Stimulated activated CD4-positive, alpha-beta T cell treated with anti-CD3 and anti-CD28 coated beads, Interleukin-12 subunit alpha, Interleukin-12 subunit beta, amount 100 ng/mL, for 48 hours (primary cell): ENCODE measurements around the gene PPM1H.
"Not testable (repeated sequence)": the region's sequence is repeated elsewhere in the genome, so short reads cannot be mapped to it uniquely, and the experiment has no call there.

ENCODE experiments used
- DNase-seq, 3 donors: peaks; one replicate each; pipeline ENCODE4 v3.0.0-alpha.2; 2020; ENCODE audit warnings: low read depth in 2 of 3, low spot score in 1 of 3

Gene PPM1H

GRCh38 chr12:62770381-62770780 is 164.6 kb downstream of the PPM1H start:
- no peak for DNase-seq

DNA sequence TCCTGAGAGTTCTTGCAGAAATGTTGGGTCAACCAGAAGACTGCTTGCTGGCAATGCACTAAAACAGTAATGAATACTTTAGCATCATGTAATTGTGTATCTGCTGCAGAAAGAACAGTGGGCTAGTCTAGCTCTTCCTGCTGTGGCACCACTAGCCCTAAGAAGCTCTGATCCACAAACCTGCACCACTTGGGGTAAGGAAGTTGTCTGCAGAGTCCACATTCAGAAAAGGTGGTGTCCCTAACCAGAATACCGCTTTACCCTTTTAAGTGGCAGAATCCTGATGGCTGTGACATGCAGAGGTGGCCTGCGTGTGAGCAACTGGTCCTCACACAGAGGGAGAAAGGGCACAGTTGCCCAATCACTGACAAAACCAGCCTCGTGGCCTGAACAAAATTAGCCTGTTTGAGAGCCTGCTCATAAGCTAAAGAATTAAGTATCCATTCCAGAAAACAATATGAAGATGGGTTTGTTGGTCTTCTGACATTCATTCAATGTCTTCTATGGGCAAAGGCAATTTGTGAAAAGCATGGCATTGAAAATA is 165.8 kb downstream of the PPM1H start:
- DNase-seq: no peak

DNA sequence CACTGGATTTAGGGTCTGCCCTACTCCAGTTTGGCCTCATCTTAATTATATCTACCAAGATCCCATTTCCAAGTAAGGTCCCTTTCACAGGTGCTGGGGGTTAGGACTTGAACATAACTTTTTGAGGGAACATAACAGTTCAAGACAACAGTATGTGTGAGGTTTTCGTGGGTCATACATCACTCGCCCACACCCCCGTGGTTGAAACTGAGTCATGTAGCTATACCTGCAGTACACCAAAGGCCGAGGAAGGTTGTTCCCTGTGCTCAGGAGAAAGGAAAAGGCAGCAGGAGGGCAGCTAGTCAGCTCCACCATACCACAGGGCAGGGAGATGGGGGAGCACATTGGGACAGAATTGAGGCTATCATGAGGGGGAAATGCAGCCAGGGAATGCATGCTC is 167.0 kb downstream of the PPM1H start:
- peak; percentile 4 to 22 (median 15) for DNase-seq

DNA sequence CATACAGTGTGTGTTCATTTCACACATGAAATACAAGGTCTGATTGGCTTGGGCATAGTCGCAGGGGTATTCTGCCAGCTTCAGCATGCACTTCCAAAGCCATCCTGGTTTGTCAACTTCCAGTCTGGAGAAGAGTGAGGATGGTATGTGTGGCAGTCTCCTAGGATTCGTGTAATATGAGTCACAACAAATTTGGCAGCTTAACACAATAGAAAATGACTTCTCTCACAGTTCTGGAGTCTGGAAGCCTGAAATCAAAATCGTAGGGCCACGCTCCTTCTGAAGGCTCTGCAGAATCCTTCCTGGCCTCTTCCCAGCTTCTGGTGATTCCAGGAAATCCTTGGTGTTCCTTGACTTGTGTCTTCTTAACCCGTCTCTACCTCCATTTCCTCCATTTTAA is 167.5 kb downstream of the PPM1H start:
- no peak for DNase-seq

GRCh38 chr12:62766496-62766895 is 168.5 kb downstream of the PPM1H start:
- DNase-seq: no peak

DNA sequence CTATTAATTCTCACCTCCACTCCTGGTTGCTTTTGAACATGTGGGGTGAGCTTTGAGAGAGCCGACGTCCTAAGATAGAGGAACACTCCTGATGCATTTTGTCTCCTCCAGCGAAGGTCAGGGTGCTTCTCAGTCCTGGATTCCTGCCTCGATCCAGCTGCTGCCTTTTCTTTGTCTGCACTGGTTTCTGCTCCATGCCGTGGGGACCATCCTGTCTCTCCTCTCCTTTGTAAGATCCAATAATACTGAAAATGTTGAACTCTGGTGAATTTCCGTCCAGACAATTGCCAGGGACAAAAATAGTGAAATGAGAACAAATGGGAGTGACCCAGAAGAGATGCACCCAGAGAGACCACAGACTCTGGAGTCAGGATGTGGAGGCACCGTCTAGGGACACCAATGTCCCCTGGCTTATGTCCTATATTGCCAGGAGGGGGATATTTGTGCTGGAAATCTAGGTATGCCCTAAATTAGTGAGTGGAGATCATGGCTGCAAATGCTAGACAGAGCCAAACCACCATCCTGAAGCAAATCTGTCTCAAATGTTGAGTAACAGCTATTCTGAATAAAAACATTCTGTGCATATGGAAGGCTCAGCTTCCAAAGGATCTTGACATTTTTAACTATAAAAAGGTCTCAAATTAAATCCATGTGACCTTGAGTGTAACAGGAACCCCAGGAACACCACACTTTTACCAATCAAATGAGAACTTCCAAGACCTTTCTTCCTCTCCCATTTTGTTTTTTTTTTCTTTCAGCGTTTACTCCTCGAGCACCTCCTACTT is 170.9 kb downstream of the PPM1H start:
- no peak for DNase-seq

GRCh38 chr12:62763312-62763711 is 171.6 kb downstream of the PPM1H start:
- no peak for DNase-seq

- no peak for DNase-seq
Measured at GRCh38 chr12:62762645-62763044, 172.3 kb downstream of the PPM1H start.

- no peak for DNase-seq
Measured at GRCh38 chr12:62761658-62762057, 173.3 kb downstream of the PPM1H start.

DNA sequence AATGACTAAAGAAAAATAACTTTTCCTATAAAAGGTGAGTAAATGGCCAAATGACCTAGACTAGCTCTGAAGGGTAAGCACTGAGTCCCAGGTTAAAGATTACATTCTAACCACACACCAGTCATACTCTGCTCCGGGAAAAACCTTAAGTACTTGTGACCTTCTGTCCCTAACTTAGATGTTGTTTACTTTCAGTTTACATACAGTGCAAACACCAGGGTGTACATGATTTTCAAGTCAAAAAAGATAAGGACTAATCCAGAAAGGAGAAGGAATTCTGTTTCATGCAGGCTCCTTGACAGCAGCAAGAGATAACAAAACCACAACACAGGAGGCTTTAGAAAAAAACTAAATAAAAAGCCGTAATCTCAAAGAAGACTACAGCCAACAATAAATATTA is 174.2 kb downstream of the PPM1H start:
- DNase-seq: no peak

GRCh38 chr12:62760341-62760740 is 174.6 kb downstream of the PPM1H start:
- DNase-seq: not testable (repeated sequence)

DNA sequence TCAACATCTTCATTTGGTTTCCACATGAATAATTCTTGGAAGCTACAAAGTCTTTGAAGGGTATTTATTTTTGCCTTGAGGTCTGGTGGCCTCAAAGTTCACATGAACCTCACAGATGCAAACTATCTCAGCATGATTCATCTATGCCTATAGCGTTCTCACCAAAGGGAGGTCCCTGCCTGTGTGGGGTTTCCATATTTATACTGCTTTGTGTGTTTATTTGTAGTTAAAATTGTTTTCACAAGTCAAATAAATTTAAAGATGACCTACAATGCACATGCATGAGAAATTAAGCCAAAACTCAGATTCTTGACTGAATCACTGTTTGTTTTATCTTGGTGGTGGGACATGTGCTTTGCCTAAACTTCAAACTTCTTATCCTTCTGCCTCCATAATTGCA is 176.7 kb downstream of the PPM1H start:
- no peak for DNase-seq

DNA sequence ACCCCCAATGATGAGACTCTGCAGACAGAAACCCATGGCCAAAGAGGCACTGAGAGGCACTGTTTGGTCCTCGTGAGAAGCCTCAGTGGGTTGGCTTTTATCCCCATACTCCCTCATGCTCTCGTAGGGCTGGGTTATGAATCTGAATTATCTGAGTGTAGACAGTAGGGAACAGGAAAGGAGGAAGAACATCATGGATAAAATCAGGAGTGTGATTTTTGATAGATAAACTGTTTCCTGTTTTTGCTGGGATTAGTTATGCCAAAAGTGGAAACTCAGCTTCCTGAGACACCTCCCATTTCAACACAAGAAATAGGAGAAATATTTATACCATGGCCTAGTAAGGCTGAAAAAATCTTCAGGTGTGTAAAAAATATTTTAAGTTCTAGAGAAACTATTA is 177.9 kb downstream of the PPM1H start:
- no peak for DNase-seq

DNA sequence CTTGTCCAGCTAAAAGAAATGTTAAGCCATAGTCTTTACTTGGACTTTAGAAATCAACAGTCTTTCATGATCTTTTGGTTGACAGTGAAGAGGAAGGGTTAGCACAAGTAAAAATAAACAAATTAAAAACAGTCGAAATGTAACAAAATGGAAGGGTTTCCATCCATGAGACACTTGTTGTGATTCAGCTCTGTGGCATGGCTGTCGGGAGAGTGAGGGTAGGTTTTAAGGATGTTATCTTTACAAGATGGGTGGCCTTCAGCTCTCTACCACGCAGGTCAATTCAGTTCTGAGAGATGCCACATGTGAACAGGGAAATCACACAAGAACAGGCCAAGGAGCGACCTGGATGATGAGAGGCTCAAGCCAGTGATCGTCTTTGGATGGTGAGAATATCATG is 180.2 kb downstream of the PPM1H start:
- DNase-seq: no peak

DNA sequence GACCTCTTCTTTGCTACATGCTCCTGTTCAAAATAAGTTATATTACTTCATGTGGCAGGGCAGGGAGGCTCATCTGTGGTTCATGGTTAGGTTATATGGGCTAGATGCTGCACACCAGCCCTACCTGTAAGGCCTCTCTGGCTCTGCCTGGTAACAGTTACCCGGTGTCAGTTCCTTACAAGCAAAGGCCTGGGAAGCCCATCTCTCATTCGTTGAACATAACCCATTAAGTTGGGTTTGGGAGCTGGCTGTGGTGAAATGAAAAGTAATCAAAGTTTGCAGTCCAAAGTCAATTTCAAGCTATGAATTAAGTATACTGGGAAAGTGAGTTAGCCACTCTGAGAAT is 183.2 kb downstream of the PPM1H start:
- no peak for DNase-seq

DNA sequence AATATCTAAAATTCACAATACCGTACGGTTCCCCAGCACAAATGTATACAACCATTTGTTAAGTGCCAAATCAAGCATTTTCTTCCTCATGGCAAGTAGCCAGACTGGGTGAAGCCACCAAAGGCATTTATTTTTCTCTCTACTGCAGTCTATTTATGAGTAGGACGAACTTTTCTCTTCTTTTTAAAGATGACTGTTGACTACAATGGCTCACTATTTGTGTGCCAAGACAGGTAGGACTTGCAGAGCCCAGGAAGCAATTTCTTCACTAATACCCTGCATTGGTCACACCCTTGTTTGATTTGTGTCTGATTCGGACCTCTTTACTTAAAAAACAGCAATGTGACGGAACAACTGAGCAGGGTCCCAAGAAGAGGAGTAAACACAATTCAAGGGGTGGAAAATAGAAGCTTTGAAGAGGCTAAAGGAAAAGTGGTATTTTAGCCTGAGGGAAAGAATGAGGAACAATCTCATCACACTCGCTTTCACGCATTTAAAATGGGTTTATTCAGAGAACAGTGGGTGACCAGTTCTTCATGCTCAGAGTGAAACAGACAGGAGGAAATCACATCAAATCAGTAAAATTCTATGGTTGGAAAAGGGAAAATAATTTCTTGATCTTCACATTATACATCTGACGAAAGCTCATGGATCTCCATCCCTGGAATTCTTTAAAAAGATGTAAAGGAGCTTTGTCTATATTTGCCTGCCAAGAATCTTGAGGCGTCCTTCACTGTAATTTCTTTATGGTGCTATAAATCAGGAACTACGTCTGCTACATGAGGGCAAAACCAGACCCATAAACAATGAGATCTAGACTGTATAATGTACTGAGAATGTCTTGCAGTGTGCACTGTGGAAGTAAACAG is 183.8 kb downstream of the PPM1H start:
- DNase-seq: no peak

GRCh38 chr12:62749586-62749985 is 185.4 kb downstream of the PPM1H start:
- no peak for DNase-seq

- no peak for DNase-seq
Measured at GRCh38 chr12:62748941-62749468, 185.9 kb downstream of the PPM1H start.

GRCh38 chr12:62744551-62744950 is 190.4 kb downstream of the PPM1H start:
- no peak for DNase-seq

DNA sequence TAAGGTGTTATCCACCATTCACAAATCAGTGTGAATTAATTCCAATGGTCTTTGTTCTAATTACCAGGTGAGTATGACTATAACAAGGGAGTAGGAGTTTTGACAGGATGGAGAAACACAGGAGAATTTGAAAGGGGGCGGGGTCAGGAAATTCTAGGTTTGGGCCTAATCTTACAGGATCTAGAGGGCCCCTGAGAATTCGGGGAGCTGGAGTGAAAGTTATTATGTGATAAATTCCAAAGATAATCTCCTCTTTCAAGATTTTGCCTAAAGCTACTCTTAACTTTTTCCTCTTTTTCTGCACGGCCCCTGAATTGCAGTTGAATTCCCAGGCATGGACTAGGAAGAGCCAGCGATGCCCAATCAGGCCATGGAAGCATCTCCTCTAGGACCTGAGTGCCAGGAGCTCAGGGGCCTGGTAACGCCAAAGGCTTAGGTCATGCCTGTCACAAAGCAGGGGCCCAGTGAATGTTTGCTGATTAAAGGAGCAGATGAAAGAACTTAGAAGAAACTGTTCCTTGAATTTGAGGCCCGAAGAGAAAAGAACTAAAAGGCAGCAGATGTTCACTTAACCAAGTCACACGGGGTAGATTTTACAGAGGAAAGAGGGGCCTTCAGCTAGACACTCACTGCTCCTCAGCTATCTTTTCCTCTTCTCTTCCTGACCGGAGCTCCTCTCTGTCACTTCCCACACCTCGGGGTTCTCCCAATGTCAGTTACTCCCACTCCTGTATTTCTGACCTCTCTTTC is 195.5 kb downstream of the PPM1H start:
- no peak for DNase-seq

GRCh38 chr12:62738616-62739015 is 196.3 kb downstream of the PPM1H start:
- no peak for DNase-seq
